GM19043 (cell line): ENCODE measurements around the gene FEM1A.
"Not testable (repeated sequence)": the region's sequence is repeated elsewhere in the genome, so short reads cannot be mapped to it uniquely, and the experiment has no call there.

Source experiments
- ATAC-seq: cut with Tn5 transposase; IDR thresholded peaks from one replicate; pipeline ENCODE4 v1.9.1; 2021; ENCODE audit warnings: low read depth; ENCODE audit not compliant: unreplicated experiment

The FEM1A gene

DNA sequence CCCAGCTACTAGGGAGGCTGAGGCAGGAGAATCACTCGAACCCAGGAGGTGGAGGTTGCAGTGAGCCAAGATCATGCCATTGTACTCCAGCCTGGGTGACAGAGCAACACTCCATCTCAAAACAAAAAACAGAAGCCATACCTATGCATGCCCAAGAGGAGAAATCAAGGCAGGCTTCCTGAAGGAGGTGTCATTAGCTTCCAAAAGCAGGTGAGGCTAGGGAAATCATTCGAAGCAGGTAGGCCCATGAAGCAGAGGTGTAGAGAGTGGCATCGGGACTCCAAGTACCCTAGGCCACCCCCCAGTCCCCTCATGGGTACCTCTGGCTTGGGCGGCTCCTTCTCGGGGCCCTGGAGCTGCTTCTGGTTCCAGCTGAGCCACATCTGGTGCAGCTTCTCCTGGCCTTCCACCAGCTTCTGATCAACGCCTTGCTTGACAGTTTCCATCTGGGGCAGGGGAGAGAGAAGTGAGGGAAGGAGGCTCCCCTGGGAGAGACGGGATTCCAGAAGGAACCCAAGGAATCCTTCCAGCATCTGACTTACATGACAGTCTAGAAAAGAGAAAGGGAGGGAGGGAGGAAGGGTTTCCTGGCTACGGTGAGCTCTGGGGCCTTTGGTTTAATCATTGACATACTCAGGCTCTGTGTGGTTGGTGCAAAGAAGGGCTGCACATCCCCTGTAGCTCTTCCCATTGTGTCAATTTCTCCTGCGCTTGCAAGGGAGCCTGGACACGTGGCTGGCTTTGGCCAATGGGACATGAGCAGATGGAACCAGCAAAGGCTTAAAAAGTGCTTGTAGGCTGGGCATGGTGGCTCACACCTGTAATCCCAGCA is 53.0 kb downstream of the FEM1A start:
- no peak for ATAC-seq

DNA sequence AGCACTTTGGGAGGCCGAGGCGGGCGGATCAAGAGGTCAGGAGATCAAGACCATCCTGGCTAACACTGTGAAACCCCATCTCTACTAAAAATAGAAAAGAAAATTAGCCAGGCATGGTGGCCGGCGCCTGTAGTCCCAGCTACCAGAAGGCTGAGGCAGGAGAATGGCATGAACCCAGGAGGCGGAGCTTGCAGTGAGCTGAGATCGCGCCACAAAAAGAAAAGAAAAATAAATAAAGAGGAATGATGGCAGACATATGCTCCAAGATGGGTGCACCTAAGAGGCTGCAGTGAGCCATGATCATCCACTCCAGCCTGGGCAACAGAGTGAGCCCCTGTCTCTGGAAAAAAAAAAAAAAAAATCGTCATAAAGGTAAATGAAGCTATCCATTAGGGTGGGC is 54.4 kb downstream of the FEM1A start:
- not testable (repeated sequence) for ATAC-seq

DNA sequence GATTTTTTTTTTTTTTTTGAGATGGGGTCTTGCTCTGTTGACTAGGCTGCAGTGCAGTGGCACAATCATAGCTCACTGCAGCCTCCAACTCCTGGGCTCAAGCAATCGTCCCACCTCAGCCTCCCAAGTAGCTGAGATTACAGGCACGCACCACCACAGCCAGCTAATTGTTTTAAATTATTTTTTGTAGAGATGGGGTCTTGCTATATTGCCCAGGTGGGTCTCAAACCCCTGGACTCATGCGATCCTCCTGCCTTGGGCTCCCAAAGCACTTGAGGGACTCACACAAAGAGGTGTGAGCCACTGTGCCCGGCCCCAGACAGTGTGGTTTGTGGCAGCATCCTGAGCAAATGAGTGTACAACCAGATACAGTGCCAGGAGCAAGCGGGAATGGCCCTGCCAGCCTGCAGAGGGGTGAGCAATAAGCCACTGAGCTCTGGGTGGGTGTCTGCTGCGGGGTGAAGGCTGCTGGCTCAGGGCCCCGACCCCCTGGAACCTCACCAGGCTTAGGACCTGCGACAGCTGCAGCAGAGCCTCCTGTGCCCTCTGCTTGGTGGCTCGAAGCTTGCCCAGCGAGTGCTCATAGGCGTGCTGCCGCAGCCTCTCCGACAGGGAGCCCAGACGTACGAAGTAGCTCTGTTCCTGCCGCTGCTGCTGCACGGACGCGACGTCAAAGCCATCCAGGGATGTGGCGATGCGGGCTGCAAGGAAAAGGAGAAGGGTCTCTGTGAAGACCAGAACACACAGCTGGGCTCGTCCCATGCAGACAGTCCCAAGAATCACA is 55.8 kb downstream of the FEM1A start:
- ATAC-seq: no peak

DNA sequence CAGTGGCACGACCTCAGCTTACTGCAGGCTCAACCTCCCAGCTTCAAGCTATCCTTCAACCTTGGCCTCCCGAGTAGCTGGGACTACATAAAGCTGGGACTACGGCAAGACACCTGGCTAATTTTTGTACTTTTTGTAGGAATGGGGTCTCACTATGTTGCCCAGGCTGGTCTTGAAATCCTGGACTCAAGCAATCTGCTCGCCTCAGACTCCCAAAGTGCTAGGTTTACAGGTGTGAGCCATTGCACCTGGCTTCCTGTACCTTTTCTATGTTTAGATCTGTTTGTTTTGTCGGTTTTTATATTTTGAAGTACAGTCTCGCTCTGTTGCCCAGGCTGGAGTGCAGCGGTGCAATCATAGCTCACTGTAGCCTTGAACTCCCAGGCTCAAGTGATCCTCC is 57.5 kb downstream of the FEM1A start:
- ATAC-seq: no peak
